ENCODE results near the gene TNRC6C.

DNA sequence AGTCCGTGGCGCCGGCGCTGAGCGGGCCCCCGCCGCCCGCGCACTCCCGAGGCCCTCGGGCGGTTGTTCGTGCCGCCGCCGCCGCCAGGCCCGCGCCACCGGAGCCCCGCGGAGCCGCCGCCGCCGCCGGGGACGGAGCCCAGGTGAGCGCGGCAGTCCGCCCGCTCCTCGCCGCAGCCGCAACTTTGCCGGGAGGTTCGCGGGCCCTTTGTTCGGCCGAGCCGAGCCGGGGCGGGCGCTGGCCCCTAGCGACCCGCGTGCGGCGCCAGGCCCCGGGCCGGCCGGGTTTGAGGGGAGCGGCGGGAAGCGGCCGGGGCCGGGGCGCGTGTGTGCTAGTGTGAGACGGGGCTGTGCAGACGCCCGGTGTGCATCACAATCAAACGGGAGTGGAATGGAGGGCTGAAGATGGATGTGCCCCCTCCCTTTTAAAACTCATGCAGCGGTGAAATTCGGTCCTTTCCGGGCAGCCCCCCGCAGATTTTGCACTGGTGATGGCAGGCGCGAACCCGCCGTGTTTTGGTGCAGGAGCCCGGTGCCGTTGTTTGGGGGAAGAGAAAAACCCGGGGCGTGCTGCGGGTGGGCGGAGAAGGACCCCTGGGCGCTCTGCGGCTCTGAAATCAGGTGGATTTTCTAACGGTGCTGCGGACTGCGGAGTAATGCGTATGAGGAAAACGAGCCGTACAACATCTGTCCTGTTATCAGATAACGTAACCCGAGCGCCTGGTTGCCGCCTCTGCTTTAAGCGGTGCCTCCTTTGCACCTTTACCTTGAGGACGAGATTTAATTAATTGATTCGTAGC, 823 bp downstream of the TNRC6C start:
- TF ChIP-seq, protein P1, sequence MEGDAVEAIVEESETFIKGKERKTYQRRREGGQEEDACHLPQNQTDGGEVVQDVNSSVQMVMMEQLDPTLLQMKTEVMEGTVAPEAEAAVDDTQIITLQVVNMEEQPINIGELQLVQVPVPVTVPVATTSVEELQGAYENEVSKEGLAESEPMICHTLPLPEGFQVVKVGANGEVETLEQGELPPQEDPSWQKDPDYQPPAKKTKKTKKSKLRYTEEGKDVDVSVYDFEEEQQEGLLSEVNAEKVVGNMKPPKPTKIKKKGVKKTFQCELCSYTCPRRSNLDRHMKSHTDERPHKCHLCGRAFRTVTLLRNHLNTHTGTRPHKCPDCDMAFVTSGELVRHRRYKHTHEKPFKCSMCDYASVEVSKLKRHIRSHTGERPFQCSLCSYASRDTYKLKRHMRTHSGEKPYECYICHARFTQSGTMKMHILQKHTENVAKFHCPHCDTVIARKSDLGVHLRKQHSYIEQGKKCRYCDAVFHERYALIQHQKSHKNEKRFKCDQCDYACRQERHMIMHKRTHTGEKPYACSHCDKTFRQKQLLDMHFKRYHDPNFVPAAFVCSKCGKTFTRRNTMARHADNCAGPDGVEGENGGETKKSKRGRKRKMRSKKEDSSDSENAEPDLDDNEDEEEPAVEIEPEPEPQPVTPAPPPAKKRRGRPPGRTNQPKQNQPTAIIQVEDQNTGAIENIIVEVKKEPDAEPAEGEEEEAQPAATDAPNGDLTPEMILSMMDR (IDR thresholded peaks at IDR 0.05) = no peak
- no peak for TF ChIP-seq POLR2A (IDR thresholded peaks at IDR 0.05)
